Suprapubic skin (tissue), 4 donors: ENCODE data around the gene SPAG9. TPM values are rescaled to one million over a fixed set of nuclear protein-coding genes. Genes with fewer than 3 reads are reported as not detected.
"Not testable (repeated sequence)": the region's sequence is repeated elsewhere in the genome, so short reads cannot be mapped to it uniquely, and the experiment has no call there.

Experiments
- DNase-seq, 2 donors: peaks; one replicate each; pipeline ENCODE4 v3.0.0-alpha.2; 2019; ENCODE audit warnings: low spot score in 2 of 2
- H3K27ac ChIP-seq: fragments of 200-600 bp; sonication (generic); one replicate; pipeline ENCODE4 v1.5.1; 2019
- H3K27me3 ChIP-seq: fragments of 200-600 bp; sonication (generic); one replicate; pipeline ENCODE4 v1.5.1; 2019
- H3K36me3 ChIP-seq: fragments of 200-600 bp; sonication (generic); one replicate; pipeline ENCODE4 v1.5.1; 2019
- H3K4me1 ChIP-seq: fragments of 200-600 bp; sonication (generic); one replicate; pipeline ENCODE4 v1.5.1; 2019
- H3K4me3 ChIP-seq: fragments of 200-600 bp; sonication (generic); one replicate; pipeline ENCODE4 v1.5.1; 2019; ENCODE audit warnings: mild to moderate bottlenecking
- H3K9me3 ChIP-seq: fragments of 200-600 bp; sonication (generic); one replicate; pipeline ENCODE4 v1.5.1; 2019
- CTCF ChIP-seq, 2 donors: fragments of 200-600 bp in 1 of 2; fragments of 450-650 bp in 1 of 2; sonication (generic) in 1 of 2; IDR thresholded peaks; one replicate each; pipeline ENCODE4 v1.5.1; 2016 to 2019; ENCODE audit warnings: antibody characterized with exemption in 2 of 2, mild to moderate bottlenecking in 1 of 2, moderate library complexity in 1 of 2
- EP300 ChIP-seq: sonication (generic); formaldehyde crosslinking; IDR thresholded peaks from one replicate; pipeline ENCODE4 v1.6.1; 2017; ENCODE audit warnings: antibody characterized with exemption
- POLR2A ChIP-seq, 2 donors: fragments of 450-650 bp; IDR thresholded peaks; one replicate each; pipeline ENCODE4 v1.6.1; 2017; ENCODE audit warnings: antibody characterized with exemption in 2 of 2, mild to moderate bottlenecking in 2 of 2, moderate library complexity in 2 of 2
- POLR2AphosphoS5 ChIP-seq, 3 donors: sonication (generic); formaldehyde crosslinking; IDR thresholded peaks; one replicate each; pipeline ENCODE4 v1.6.1; 2017; ENCODE audit warnings: antibody characterized with exemption in 3 of 3
- WGBS: methylation state at CpG from one replicate; pipeline ENCODE4 v1.1.5; 2018; 5-methylcytosine and 5-hydroxymethylcytosine counted together
- total RNA-seq, 4 donors: library from RNA; depleted of rRNA; stranded (reverse); fragments of >200 nt; gene quantifications; one replicate each; pipeline ENCODE4 v1.1.0, GENCODE V29; 2016

The SPAG9 gene
- total RNA-seq, 4 donors from 2014 or later = 68.8 to 176 (median 80.6) TPM

DNA sequence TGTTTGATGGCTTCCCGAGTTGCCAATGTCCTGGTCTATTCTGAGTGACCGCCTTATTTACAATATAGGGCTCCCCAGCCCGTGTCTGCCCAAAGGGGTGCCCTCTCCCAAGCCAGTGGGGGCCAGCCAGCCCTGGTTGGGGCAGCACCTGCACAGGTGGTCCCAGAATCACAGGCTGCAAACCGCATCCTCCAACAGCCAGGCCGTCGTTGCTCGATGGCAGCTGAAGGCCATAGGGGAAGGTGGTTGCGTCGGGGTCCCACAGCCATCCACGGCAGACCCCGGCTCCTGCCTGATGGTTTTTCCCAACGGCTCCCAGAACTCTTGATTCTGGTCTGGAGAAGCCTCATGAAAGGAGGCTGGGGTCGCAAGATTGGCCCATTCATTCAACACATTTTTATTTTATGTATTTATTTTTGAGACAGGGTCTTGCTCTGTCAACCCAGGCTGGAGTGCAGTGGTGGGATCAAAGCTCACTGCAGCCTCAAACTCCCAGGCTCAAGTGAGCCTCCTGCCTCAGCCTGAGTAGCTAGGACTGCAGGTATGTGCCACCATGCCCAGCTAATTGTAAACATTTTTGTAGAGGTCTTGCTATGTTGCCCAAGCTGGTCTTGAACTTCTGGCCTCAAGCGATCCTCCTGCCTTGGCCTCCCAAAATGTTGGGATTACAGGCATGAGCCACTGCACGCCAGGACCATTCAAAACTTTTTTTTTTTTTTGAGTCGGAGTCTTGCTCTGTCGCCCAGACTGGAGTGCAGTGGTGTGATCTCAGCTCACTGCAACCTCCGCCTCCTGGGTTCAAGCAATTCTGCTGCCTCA lies 175.6 kb downstream of the SPAG9 start:
- no peaks in the 10 kb centered on the region for H3K9me3 ChIP-seq
- peaks cover 38% of the 10 kb centered on the region for H3K4me1 ChIP-seq
- peak; percentile 64 to 74 for DNase-seq
- WGBS = 67% methylated on average over 17 of the region's 18 CpGs
- H3K27me3 ChIP-seq = no peaks in the 10 kb centered on the region
- H3K4me3 ChIP-seq = peak overlapping the region; percentile 39
- TF ChIP-seq EP300 = no peak
- TF ChIP-seq CTCF (IDR thresholded peaks at IDR 0.05) = no peak
- no peak for TF ChIP-seq POLR2A (IDR thresholded peaks at IDR 0.05)
- H3K27ac ChIP-seq = peak overlapping the region; percentile 71
- H3K36me3 ChIP-seq = no peaks in the 10 kb centered on the region

DNA sequence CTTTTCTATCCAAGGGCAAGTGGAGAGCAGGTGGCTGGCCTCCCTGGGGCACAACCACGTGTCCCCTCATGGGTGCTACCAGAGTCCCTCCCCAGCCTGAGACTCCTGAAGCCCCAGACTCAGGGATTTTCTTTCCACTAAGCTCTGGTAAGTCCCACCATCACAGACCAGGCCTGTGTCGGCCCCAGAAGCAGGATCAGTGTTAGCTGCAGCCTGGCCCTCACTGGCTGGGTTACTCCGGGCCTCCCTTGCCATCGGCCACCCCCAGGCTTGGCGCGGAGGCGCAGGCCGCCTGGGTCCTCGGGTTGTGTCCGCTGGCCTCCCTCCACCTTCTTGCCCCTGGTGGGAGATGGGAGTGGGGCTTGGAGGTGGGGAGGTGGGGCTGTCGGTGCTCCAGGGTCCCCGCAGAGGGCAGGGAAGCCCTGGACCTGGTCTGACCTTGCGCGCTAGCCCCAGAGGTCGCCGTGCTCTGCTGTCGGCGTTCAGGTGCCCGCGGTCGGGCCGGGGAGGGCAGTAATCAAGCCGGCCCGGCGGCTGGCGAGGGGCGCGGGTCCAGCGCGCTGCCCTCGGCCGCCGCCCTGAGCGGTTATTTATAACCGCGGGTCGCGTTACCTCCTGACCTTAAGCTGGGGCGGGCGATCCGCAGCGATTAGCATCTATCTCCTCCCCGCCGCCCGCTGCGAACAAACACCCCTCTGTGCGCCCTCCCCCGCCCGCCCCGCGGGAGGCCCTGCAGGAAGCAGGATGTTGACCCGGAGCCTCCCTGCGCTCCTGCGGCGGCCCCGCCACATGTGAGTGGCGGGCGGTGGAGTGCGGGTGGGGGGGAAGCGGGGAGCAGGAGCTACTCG lies 176.4 kb downstream of the SPAG9 start:
- H3K27ac ChIP-seq = peak overlapping the region; percentile 71
- 7% methylated on average over 35 of the region's 61 CpGs for WGBS
- peak; percentile 86 to 93 for DNase-seq

GRCh38 chr17:50943575-50943933 lies 177.1 kb downstream of the SPAG9 start:
- H3K27me3 ChIP-seq = no peaks in the 10 kb centered on the region
- DNase-seq = peak; percentile 43 to 50
- no peaks in the 10 kb centered on the region for H3K36me3 ChIP-seq
- H3K4me3 ChIP-seq = peak overlapping the region; percentile 39
- peaks cover 22% of the 10 kb centered on the region for H3K4me1 ChIP-seq
- no peaks in the 10 kb centered on the region for H3K9me3 ChIP-seq
- WGBS = 76% methylated on average over 8 of the region's 8 CpGs
- peak overlapping the region; percentile 71 for H3K27ac ChIP-seq
- TF ChIP-seq POLR2A (IDR thresholded peaks at IDR 0.05) (no peak), CTCF (IDR thresholded peaks at IDR 0.05) (no peak), POLR2AphosphoS5 (IDR thresholded peaks at IDR 0.05) (no peak), EP300 (no peak)

More for the DNA sequence above, 176.4 kb downstream of the SPAG9 start:
- peak overlapping the region; percentile 39 for H3K4me3 ChIP-seq
- no peaks in the 10 kb centered on the region for H3K27me3 ChIP-seq
- H3K36me3 ChIP-seq = no peaks in the 10 kb centered on the region
- peaks cover 30% of the 10 kb centered on the region for H3K4me1 ChIP-seq
- no peaks in the 10 kb centered on the region for H3K9me3 ChIP-seq
- peak in 1 of 2 donors; percentile 10 for TF ChIP-seq CTCF (IDR thresholded peaks at IDR 0.05)
- TF ChIP-seq POLR2AphosphoS5 (IDR thresholded peaks at IDR 0.05) = no peak
- TF ChIP-seq POLR2A (IDR thresholded peaks at IDR 0.05) = peak in 1 of 2 donors; percentile 38
- no peak for TF ChIP-seq EP300

GRCh38 chr17:50941676-50942048 lies 179.0 kb downstream of the SPAG9 start:
- peaks cover 17% of the 10 kb centered on the region for H3K4me1 ChIP-seq
- 91% methylated on average over 4 of the region's 4 CpGs for WGBS
- H3K27me3 ChIP-seq, H3K36me3 ChIP-seq, H3K9me3 ChIP-seq, H3K27ac ChIP-seq, H3K4me3 ChIP-seq: not testable (repeated sequence)
- peak; percentile 8 to 10 for DNase-seq

- no peak overlapping the region for H3K27ac ChIP-seq
- no peaks in the 10 kb centered on the region for H3K27me3 ChIP-seq
- WGBS = 91% methylated on average over 16 of the region's 16 CpGs
- TF ChIP-seq POLR2A (IDR thresholded peaks at IDR 0.05) (no peak), CTCF (IDR thresholded peaks at IDR 0.05) (no peak), POLR2AphosphoS5 (IDR thresholded peaks at IDR 0.05) (no peak), EP300 (no peak)
- no peaks in the 10 kb centered on the region for H3K36me3 ChIP-seq
- no peak overlapping the region for H3K4me3 ChIP-seq
- no peak for DNase-seq
- H3K4me1 ChIP-seq = peaks cover 16% of the 10 kb centered on the region
- no peaks in the 10 kb centered on the region for H3K9me3 ChIP-seq
Observed at GRCh38 chr17:50939795-50940684, 180.6 kb downstream of the SPAG9 start.
